ENCODE data around the gene TCF12. TPM values are rescaled to one million over a fixed set of nuclear protein-coding genes. Genes with fewer than 3 reads are reported as not detected.

TCF12 gene
- total RNA-seq, 4 donors from 2014 or later: 108 to 177 (median 148) TPM

DNA sequence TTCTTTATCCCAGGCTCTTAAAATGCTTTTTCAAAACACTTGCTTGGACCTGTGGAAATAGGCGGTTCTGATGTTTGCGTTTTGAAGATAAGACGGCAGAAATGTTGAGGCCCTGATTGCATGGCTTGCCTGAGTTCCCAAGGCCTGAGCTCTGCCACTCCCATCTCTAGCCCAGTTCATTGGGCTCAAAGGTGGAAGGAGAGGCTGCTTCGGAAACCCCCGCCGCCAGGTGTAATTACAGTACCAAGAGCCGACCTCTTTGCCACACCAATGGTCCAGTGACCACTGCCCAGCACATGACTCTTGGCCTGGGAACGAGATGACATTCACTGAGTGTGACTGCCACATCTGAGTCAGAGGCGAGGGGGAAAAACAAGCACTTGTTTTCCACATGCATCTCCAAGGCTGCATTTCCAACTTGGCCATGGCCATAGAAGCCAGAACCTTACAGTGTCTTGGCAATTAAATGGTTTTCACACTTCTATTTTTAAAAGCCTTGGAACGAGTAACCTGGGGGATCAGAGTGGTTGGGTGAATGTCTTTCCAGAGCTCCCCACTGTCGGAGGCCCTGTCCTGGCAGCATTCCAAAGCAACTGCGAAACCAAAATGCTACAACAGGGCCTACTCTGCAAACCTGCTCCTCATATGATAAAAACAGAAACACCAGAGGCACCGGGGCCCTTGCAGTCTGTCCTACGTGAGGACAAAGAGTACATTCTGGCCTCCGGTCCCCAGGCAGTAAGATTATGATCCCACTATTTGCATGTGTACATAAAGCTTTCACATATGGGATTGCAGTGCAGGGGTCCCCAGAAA, 394.1 kb downstream of the TCF12 start:
- no peak for DNase-seq (ENCODE audit: extremely low spot score)
- Histone ChIP-seq H3K27ac (replicated peaks in 1 of 4) (no peak overlapping the region), H3K9me3 (no peaks in the 10 kb centered on the region), H3K4me1 (peaks cover 0 to 2% (median 0%) of the 10 kb centered on the region in 4 donors), H3K27me3 (no peaks in the 10 kb centered on the region), H3K36me3 (no peaks in the 10 kb centered on the region), H3K4me3 (no peak overlapping the region)
- no peak for TF ChIP-seq CTCF (IDR thresholded peaks at IDR 0.05)
- no peak for TF ChIP-seq EP300 (IDR thresholded peaks at IDR 0.05)
- no peak for TF ChIP-seq POLR2A (IDR thresholded peaks at IDR 0.05; ENCODE audit: low read depth)
- 76% methylated on average over 14 of the region's 15 CpGs for WGBS
- intact Hi-C loops (cut with DNase I): no loop called here

- H3K27ac ChIP-seq (replicated peaks in 1 of 4): no peak overlapping the region
- DNase-seq (ENCODE audit: extremely low spot score): no peak
- 82% methylated on average over 7 of the region's 7 CpGs for WGBS
Measured at GRCh38 chr15:57313134-57313483, 394.7 kb downstream of the TCF12 start.

DNA sequence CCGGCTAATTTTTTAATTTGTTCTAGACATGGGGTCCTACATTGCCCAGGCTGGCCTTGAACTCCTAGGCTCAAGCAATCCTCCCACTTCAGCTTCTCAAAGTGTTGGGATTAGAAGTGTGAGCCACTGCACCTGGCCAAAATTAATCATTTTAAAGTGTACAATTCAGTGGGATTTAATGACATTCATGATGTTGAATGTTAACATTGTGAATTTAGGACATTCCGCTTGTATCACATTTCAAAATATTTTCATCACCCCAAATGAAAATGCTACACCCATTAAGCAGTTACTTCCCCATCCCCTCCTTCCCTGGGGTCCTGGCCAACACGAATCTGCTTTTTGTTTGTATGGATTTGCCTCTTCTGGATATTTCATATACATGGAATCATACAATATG, 395.8 kb downstream of the TCF12 start:
- Histone ChIP-seq H3K27me3 (no peaks in the 10 kb centered on the region), H3K4me3 (no peak overlapping the region), H3K27ac (replicated peaks in 1 of 4) (no peak overlapping the region), H3K9me3 (no peaks in the 10 kb centered on the region), H3K4me1 (no peaks in the 10 kb centered on the region), H3K36me3 (no peaks in the 10 kb centered on the region)
- TF ChIP-seq CTCF (IDR thresholded peaks at IDR 0.05): no peak
- TF ChIP-seq POLR2A (IDR thresholded peaks at IDR 0.05; ENCODE audit: low read depth): no peak
- TF ChIP-seq EP300 (IDR thresholded peaks at IDR 0.05): no peak
- no peak for TF ChIP-seq POLR2AphosphoS5 (IDR thresholded peaks at IDR 0.05)
- intact Hi-C loops (cut with DNase I): no loop called here
- no peak for DNase-seq (ENCODE audit: extremely low spot score)
- WGBS: 82% methylated on average over 3 of the region's 3 CpGs

More at GRCh38 chr15:57313134-57313483, 394.7 kb downstream of the TCF12 start:
- Histone ChIP-seq H3K27me3 (no peaks in the 10 kb centered on the region), H3K36me3 (no peaks in the 10 kb centered on the region), H3K9me3 (no peaks in the 10 kb centered on the region), H3K4me1 (no peaks in the 10 kb centered on the region), H3K4me3 (no peak overlapping the region)
- TF ChIP-seq EP300 (IDR thresholded peaks at IDR 0.05) (no peak), POLR2A (IDR thresholded peaks at IDR 0.05; ENCODE audit: low read depth) (no peak), POLR2AphosphoS5 (IDR thresholded peaks at IDR 0.05) (no peak), CTCF (IDR thresholded peaks at IDR 0.05) (no peak)
- intact Hi-C loops (cut with DNase I): no loop called here

DNA sequence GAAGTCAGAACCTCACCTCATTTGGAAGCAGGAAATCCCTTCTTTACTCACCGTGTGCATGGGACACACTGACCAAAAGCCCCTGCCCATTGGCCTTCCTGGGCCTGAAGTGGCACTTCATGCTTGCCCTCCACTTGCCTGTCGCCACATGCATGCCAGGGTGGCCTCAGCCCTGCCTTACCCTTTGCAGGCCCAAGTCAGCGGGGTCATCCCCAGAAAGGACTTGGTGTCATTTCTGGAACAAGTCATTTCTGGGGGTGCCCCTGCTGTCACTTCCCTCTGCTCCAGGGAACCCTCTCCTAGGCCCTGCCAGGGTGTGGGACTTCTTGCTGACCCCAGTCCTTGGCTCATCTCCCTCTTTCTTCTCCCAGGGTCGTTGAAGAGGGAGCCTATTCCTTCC, 398.0 kb downstream of the TCF12 start:
- no peak for DNase-seq (ENCODE audit: extremely low spot score)
- no peak overlapping the region for H3K27ac ChIP-seq (replicated peaks in 1 of 4)
- WGBS: 67% methylated on average over 4 of the region's 4 CpGs
- H3K4me3 ChIP-seq: no peak overlapping the region
- TF ChIP-seq CTCF (IDR thresholded peaks at IDR 0.05) (no peak), POLR2AphosphoS5 (IDR thresholded peaks at IDR 0.05) (no peak), EP300 (IDR thresholded peaks at IDR 0.05) (no peak)
- no peaks in the 10 kb centered on the region for H3K27me3 ChIP-seq
- intact Hi-C loops (cut with DNase I): no loop called here
- H3K4me1 ChIP-seq: peaks cover 0 to 13% (median 7%) of the 10 kb centered on the region in 4 donors
- H3K36me3 ChIP-seq: no peaks in the 10 kb centered on the region
- no peaks in the 10 kb centered on the region for H3K9me3 ChIP-seq

Measured in esophagus muscularis mucosa (tissue), 4 donors.